Endodermal cell (in vitro differentiated cells): ENCODE data around the gene SSTR1. TPM values are rescaled to one million over a fixed set of nuclear protein-coding genes. Genes with fewer than 3 reads are reported as not detected.

ENCODE experiments used
- DNase-seq: peaks from one replicate; pipeline ENCODE4 v3.0.0-alpha.2; 2017
- H3K27ac ChIP-seq: 2 replicates; pipeline ENCODE4 v1.5.1; 2013; ENCODE audit warnings: mild to moderate bottlenecking, low read depth, low read length, moderate library complexity
- H3K27me3 ChIP-seq: 2 replicates; pipeline ENCODE4 v1.6.1; 2013; ENCODE audit warnings: mild to moderate bottlenecking, low read length, moderate library complexity; ENCODE audit not compliant: insufficient read depth, control insufficient read depth, poor library complexity, severe bottlenecking
- H3K36me3 ChIP-seq: 2 replicates; pipeline ENCODE4 v1.7.0; 2013; ENCODE audit warnings: mild to moderate bottlenecking, low read length, moderate library complexity; ENCODE audit not compliant: control insufficient read depth, insufficient read depth
- H3K4me1 ChIP-seq: one replicate; pipeline ENCODE4 v1.7.0; 2013; ENCODE audit warnings: low read length; ENCODE audit not compliant: control insufficient read depth, insufficient read depth
- H3K4me3 ChIP-seq: 2 replicates; pipeline ENCODE4 v1.5.1; 2013; ENCODE audit warnings: mild to moderate bottlenecking, low read length, moderate library complexity
- H3K9ac ChIP-seq: 2 replicates; pipeline ENCODE4 v1.6.1; 2013; ENCODE audit warnings: mild to moderate bottlenecking, low read length, moderate library complexity; ENCODE audit not compliant: poor library complexity, severe bottlenecking; ENCODE audit errors: extremely low read depth
- H3K9me3 ChIP-seq: 2 replicates; pipeline ENCODE4 v1.6.1; 2013; ENCODE audit warnings: mild to moderate bottlenecking, low read length, moderate library complexity; ENCODE audit not compliant: control insufficient read depth
- H3K27ac Mint-ChIP-seq: 2 replicates; pipeline ENCODE4 v1.8.0; 2020; ENCODE audit warnings: mixed read lengths
- H3K27me3 Mint-ChIP-seq: 2 replicates; pipeline ENCODE4 v1.8.0; 2021; ENCODE audit warnings: mild to moderate bottlenecking, mixed read lengths; ENCODE audit not compliant: insufficient read depth
- H3K36me3 Mint-ChIP-seq: 2 replicates; pipeline ENCODE4 v1.8.0; 2020; ENCODE audit warnings: low read depth, mixed read lengths
- H3K4me1 Mint-ChIP-seq: 2 replicates; pipeline ENCODE4 v1.8.0; 2020; ENCODE audit warnings: mixed read lengths
- H3K4me3 Mint-ChIP-seq: 2 replicates; pipeline ENCODE4 v1.8.0; 2020; ENCODE audit warnings: mild to moderate bottlenecking, moderate library complexity, mixed read lengths
- H3K9me3 Mint-ChIP-seq: 2 replicates; pipeline ENCODE4 v1.8.0; 2020; ENCODE audit warnings: mild to moderate bottlenecking, mixed read lengths
- WGBS, 2 experiments: methylation state at CpG; one replicate each; pipeline versions ENCODE4 v1.1.5 to v1.1.7; 2013; ENCODE audit warnings: missing lambda C conversion rate in 2 of 2, mixed read lengths in 1 of 2; ENCODE audit not compliant: insufficient coverage in 1 of 2, insufficient read length in 1 of 2; 5-methylcytosine and 5-hydroxymethylcytosine counted together
- long read RNA-seq, 4 experiments: library from polyadenylated mRNA in 2 of 4; library from RNA in 1 of 4; library from capped mRNA in 1 of 4; stranded (forward) in 3 of 4; unstranded in 1 of 4; transcript quantifications; one replicate each; pipeline ENCODE4 v2.0.0, GENCODE V29; 2020 to 2021; ENCODE audit warnings: inconsistent platforms in 1 of 4
- polyA plus RNA-seq, 2 experiments: library from polyadenylated mRNA; stranded (reverse); fragments of 50-300 nt; gene quantifications; one replicate each; pipeline ENCODE4 v1.2.3, GENCODE V29; 2013
- total RNA-seq, 2 donors: library from RNA; stranded (reverse); fragmentation: NEBNext Ultra II Directional in 1 of 2; extraction: Animal tissue kit (Norgen Biotek cat#: 25700) in 1 of 2; gene quantifications; 2 replicates in 1 of 2; 3 replicates in 1 of 2; pipeline ENCODE4 v1.2.1, GENCODE V29; 2021
- TF ChIP-seq, protein P1 (sequence below): fragments of 200-600 bp; sonication (generic); conservative IDR thresholded peaks from 2 replicates; pipeline ENCODE4 v1.5.0; 2021; ENCODE audit warnings: antibody characterized with exemption, mild to moderate bottlenecking

Gene SSTR1, protein sequence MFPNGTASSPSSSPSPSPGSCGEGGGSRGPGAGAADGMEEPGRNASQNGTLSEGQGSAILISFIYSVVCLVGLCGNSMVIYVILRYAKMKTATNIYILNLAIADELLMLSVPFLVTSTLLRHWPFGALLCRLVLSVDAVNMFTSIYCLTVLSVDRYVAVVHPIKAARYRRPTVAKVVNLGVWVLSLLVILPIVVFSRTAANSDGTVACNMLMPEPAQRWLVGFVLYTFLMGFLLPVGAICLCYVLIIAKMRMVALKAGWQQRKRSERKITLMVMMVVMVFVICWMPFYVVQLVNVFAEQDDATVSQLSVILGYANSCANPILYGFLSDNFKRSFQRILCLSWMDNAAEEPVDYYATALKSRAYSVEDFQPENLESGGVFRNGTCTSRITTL
- total RNA-seq, result 1 to 10 TPM in 1 of 2 donors, under 1 TPM in 1; 0.69 to 1.2 TPM
- polyA plus RNA-seq (2013, experiment 1 of 2), result 0.36 TPM
- 0.21 TPM for polyA plus RNA-seq (2013, experiment 2 of 2)
- long read RNA-seq, experiment 1, partial matches to known transcripts, result 0 of 1 reads
- long read RNA-seq, experiment 1, other reads (novel, unspliced or antisense), result 1 of 1 reads
- long read RNA-seq, experiment 2, partial matches to known transcripts, result 1 of 1 reads
- long read RNA-seq, experiment 2, other reads (novel, unspliced or antisense), result 0 of 1 reads
- long read RNA-seq, experiment 3, result 0 reads
- long read RNA-seq, experiment 4, result 0 reads

DNA sequence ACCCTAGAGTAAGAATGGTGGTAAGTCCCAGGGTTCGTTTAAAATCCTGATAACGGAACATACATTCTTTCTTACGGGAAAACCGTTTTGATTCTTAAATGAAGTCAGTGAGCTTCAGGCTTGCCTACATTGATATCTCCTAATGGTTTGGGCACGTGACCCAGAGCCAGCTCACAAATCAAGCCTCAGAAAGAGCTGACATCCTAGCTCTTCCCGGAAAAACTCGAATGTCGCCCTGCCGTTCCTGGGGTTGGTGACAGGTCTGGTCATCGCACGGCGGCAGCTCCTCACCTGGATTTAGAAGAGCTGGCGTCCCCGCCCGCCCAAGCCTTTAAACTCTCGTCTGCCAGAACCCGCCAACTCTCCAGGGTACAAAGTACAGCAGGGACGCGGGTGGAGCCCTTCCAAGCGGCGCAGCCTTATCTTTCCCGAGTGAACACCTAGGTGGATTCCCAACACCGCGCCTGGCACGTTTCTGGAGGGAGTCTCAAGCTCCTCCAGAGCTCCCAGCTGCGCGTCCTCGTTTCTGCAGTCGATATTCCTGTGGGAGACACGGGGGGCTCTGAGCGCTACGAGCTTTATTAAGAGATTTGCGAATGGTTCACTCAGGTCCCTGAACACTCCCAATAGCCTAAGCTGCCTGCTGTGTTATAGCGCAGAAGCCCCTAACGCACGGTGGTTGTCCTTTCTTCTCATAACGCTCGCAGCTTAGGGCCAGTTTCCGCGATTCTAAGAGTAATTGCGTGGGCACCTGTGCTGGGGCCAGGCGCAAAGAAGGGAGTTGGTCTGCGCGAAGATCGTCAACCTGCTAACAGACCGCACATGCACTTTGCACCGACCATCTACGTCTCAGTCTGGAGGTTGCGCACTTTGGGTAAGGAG, at the start of gene SSTR1:
SSTR1 (plus strand) TSS at position 169 of the 882 bp plus-strand sequence. CDS start 1,486 bp downstream, outside the sequence.
- peaks cover 12% of the 10 kb centered on the region for H3K9me3 ChIP-seq
- peak within 1 kb of the TSS; percentile 66 for H3K4me3 Mint-ChIP-seq
- H3K27ac ChIP-seq, result no peak within 1 kb of the TSS
- DNase-seq, result peak; percentile 86
- peaks cover 5% of the 10 kb centered on the region for H3K36me3 Mint-ChIP-seq
- peaks cover 77% of the 10 kb centered on the region for H3K27me3 Mint-ChIP-seq
- peaks cover 16% of the 10 kb centered on the region for H3K9me3 Mint-ChIP-seq
- no peaks in the 10 kb centered on the region for H3K4me1 ChIP-seq
- TF ChIP-seq, protein P1, sequence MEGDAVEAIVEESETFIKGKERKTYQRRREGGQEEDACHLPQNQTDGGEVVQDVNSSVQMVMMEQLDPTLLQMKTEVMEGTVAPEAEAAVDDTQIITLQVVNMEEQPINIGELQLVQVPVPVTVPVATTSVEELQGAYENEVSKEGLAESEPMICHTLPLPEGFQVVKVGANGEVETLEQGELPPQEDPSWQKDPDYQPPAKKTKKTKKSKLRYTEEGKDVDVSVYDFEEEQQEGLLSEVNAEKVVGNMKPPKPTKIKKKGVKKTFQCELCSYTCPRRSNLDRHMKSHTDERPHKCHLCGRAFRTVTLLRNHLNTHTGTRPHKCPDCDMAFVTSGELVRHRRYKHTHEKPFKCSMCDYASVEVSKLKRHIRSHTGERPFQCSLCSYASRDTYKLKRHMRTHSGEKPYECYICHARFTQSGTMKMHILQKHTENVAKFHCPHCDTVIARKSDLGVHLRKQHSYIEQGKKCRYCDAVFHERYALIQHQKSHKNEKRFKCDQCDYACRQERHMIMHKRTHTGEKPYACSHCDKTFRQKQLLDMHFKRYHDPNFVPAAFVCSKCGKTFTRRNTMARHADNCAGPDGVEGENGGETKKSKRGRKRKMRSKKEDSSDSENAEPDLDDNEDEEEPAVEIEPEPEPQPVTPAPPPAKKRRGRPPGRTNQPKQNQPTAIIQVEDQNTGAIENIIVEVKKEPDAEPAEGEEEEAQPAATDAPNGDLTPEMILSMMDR, result no peak
- H3K4me3 ChIP-seq, result peak within 1 kb of the TSS; percentile 83
- peaks cover 76% of the 10 kb centered on the region for H3K27me3 ChIP-seq
- WGBS, 2 experiments, result 4 to 7% methylated on average over 38 to 49 of the region's 49 CpGs
- peaks cover 23% of the 10 kb centered on the region for H3K4me1 Mint-ChIP-seq
- no peak within 1 kb of the TSS for H3K9ac ChIP-seq
- H3K36me3 ChIP-seq, result no peaks in the 10 kb centered on the region
- H3K27ac Mint-ChIP-seq, result peak within 1 kb of the TSS; percentile 83

DNA sequence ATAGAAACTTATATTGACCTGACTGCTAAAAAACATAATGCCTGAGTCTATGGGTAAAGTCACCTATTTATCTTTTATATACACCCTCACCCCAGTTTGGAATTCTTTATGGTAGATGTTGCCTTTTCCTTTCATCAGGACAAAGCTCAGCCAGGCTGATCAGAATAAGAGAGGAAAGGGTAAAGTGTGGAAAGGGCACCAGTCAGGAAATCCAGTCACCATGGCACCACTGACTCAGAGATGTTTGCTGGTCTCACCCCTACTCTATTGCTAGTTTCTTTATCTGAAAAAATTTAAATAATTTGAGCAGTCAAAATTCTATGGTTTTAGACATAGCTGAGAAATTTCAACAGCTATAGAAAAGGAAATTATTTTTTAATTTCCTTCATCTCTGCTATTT, 49.2 kb upstream of the SSTR1 start:
- no peak overlapping the region for H3K9ac ChIP-seq
- H3K27ac ChIP-seq, result no peak overlapping the region
- H3K9me3 Mint-ChIP-seq, result no peaks in the 10 kb centered on the region
- TF ChIP-seq, protein P1, result no peak
- no peaks in the 10 kb centered on the region for H3K27me3 ChIP-seq
- H3K27ac Mint-ChIP-seq, result no peak overlapping the region
- H3K4me1 Mint-ChIP-seq, result peaks cover 8% of the 10 kb centered on the region
- DNase-seq, result no peak
- no peaks in the 10 kb centered on the region for H3K36me3 ChIP-seq
- H3K4me3 ChIP-seq, result no peak overlapping the region
- no peaks in the 10 kb centered on the region for H3K36me3 Mint-ChIP-seq
- H3K4me1 ChIP-seq, result no peaks in the 10 kb centered on the region
- H3K9me3 ChIP-seq, result no peaks in the 10 kb centered on the region
- H3K4me3 Mint-ChIP-seq, result no peak overlapping the region
- no peaks in the 10 kb centered on the region for H3K27me3 Mint-ChIP-seq

DNA sequence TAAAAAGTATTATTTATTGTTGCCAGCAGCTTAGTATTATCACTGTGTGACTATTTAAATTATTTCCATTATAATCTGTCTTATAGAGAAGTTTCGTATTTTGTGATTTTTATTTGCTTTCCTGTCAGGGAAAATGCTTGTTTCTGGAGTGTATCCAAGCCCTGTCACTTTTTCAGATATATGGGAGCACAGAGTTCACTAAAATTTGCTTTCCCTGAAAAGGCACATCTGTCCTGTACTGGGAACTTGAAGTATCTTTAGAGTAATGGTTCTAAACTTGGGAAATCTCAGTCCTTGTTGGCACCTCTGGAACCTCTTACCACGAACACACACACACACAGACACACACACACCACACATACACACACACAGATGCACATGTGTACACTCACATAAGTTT, 39.3 kb upstream of the SSTR1 start:
- no peak for DNase-seq
- 85% methylated on average over 2 of the region's 2 CpGs; no CpG with 5 or more reads in 1 of the 2 experiments for WGBS, 2 experiments
- peaks cover 6% of the 10 kb centered on the region for H3K9me3 ChIP-seq
- H3K4me3 Mint-ChIP-seq, result no peak overlapping the region
- no peaks in the 10 kb centered on the region for H3K27me3 ChIP-seq
- peaks cover 7% of the 10 kb centered on the region for H3K4me1 Mint-ChIP-seq
- TF ChIP-seq, protein P1, result no peak
- no peak overlapping the region for H3K9ac ChIP-seq
- H3K4me1 ChIP-seq, result no peaks in the 10 kb centered on the region
- H3K4me3 ChIP-seq, result no peak overlapping the region
- H3K36me3 ChIP-seq, result no peaks in the 10 kb centered on the region
- no peak overlapping the region for H3K27ac ChIP-seq
- no peaks in the 10 kb centered on the region for H3K27me3 Mint-ChIP-seq
- no peak overlapping the region for H3K27ac Mint-ChIP-seq
- H3K9me3 Mint-ChIP-seq, result no peaks in the 10 kb centered on the region
- peaks cover 8% of the 10 kb centered on the region for H3K36me3 Mint-ChIP-seq
